Activated CD4-positive, alpha-beta T cell treated with anti-CD3 and anti-CD28 coated beads, Interleukin-2, Interleukin-4, amounts not matched to agents 100 ng/mL and 50 ng/mL, durations not matched to agents 16 hours and 8 hours (primary cell): ENCODE data around the gene EML3.
"Not testable (repeated sequence)": the region's sequence is repeated elsewhere in the genome, so short reads cannot be mapped to it uniquely, and the experiment has no call there.

Source experiments
- DNase-seq: peaks from one replicate; pipeline ENCODE4 v3.0.0-alpha.2; 2020; ENCODE audit warnings: low spot score

Gene EML3

GRCh38 chr11:62616957-62617356, 4.4 kb upstream of the EML3 start:
- DNase-seq: not testable (repeated sequence)

GRCh38 chr11:62615521-62615920, 2.9 kb upstream of the EML3 start:
- no peak for DNase-seq

GRCh38 chr11:62614275-62614674, 1.7 kb upstream of the EML3 start:
- DNase-seq: peak; percentile 47

- no peak for DNase-seq
These were observed 760 bp upstream of the EML3 start for GRCh38 chr11:62613291-62613778.

- DNase-seq: no peak
These were observed 740 bp downstream of the EML3 start for GRCh38 chr11:62611705-62612365.

GRCh38 chr11:62610814-62611704, 1.5 kb downstream of the EML3 start:
- DNase-seq: no peak

- DNase-seq: no peak
These were observed 2.2 kb downstream of the EML3 start for GRCh38 chr11:62610403-62610802.

GRCh38 chr11:62608776-62609175, 3.8 kb downstream of the EML3 start:
- DNase-seq: no peak

GRCh38 chr11:62607714-62608113, 4.9 kb downstream of the EML3 start:
- DNase-seq: no peak

- no peak for DNase-seq
These were observed 6.7 kb downstream of the EML3 start for GRCh38 chr11:62605902-62606301.

GRCh38 chr11:62605467-62605866, 7.1 kb downstream of the EML3 start:
- DNase-seq: no peak

- no peak for DNase-seq
These were observed 8.0 kb downstream of the EML3 start for GRCh38 chr11:62604460-62605120.

GRCh38 chr11:62603776-62604299, 8.7 kb downstream of the EML3 start:
- no peak for DNase-seq

- DNase-seq: no peak
These were observed 9.5 kb downstream of the EML3 start for GRCh38 chr11:62603072-62603408.

GRCh38 chr11:62602141-62603071, 10.2 kb downstream of the EML3 start:
- peak; percentile 49 for DNase-seq

GRCh38 chr11:62601372-62602140, 11.0 kb downstream of the EML3 start, which contains the start of gene MTA2:
Gene MTA2, minus strand, starts transcription at chr11:62601865. Its CDS starts 415 bp downstream, at chr11:62601450.
- DNase-seq: peak; percentile 100

- peak; percentile 58 for DNase-seq
These were observed 11.5 kb downstream of the EML3 start for GRCh38 chr11:62601122-62601371.

GRCh38 chr11:62600367-62601121, 12.0 kb downstream of the EML3 start:
- DNase-seq: no peak

- DNase-seq: no peak
These were observed 12.7 kb downstream of the EML3 start for GRCh38 chr11:62599901-62600300.

GRCh38 chr11:62599069-62599696, 13.4 kb downstream of the EML3 start:
- peak; percentile 98 for DNase-seq
